Neural progenitor cell (in vitro differentiated cells): ENCODE measurements around the gene GATA2. TPM values are rescaled to one million over a fixed set of nuclear protein-coding genes. Genes with fewer than 3 reads are reported as not detected.

Source experiments
- DNase-seq: peaks from one replicate; pipeline ENCODE4 v3.0.0-alpha.2; 2016; ENCODE audit warnings: low spot score
- H2AFZ ChIP-seq: fragments of 200-600 bp; sonication (generic); replicated peaks from 2 replicates; pipeline ENCODE4 v1.6.1; 2016; ENCODE audit warnings: antibody characterized with exemption
- H3F3A ChIP-seq: fragments of 200-600 bp; sonication (generic); 2 replicates; pipeline ENCODE4 v1.6.1; 2016; ENCODE audit warnings: antibody characterized with exemption, low read depth
- H3K27ac ChIP-seq: fragments of 200-600 bp; sonication (generic); 2 replicates; pipeline ENCODE4 v1.5.1; 2016; ENCODE audit warnings: mild to moderate bottlenecking
- H3K27me3 ChIP-seq: fragments of 200-600 bp; sonication (generic); 2 replicates; pipeline ENCODE4 v1.6.1; 2016; ENCODE audit warnings: mild to moderate bottlenecking, moderate library complexity
- H3K36me3 ChIP-seq: fragments of 200-600 bp; sonication (generic); 2 replicates; pipeline ENCODE4 v1.5.1; 2016
- H3K4me1 ChIP-seq: fragments of 200-600 bp; sonication (generic); 2 replicates; pipeline ENCODE4 v1.6.1; 2016; ENCODE audit warnings: mixed run types
- H3K4me2 ChIP-seq: fragments of 200-600 bp; sonication (generic); 2 replicates; pipeline ENCODE4 v1.6.1; 2016
- H3K4me3 ChIP-seq: fragments of 200-600 bp; sonication (generic); 2 replicates; pipeline ENCODE4 v1.5.1; 2016
- H3K79me2 ChIP-seq: fragments of 200-600 bp; sonication (generic); 2 replicates; pipeline ENCODE4 v1.6.1; 2016; ENCODE audit warnings: low read depth
- H3K9ac ChIP-seq: fragments of 200-600 bp; sonication (generic); 2 replicates; pipeline ENCODE4 v1.6.1; 2016
- H3K9me3 ChIP-seq: fragments of 200-600 bp; sonication (generic); 2 replicates; pipeline ENCODE4 v1.5.1; 2016; ENCODE audit warnings: low read depth
- H4K20me1 ChIP-seq: fragments of 200-600 bp; sonication (generic); 2 replicates; pipeline ENCODE4 v1.6.1; 2016; ENCODE audit warnings: low read depth
- H3K27ac Mint-ChIP-seq: 3 replicates; pipeline ENCODE4 v1.8.0; 2021; ENCODE audit warnings: mixed read lengths
- H3K27me3 Mint-ChIP-seq: 2 replicates; pipeline ENCODE4 v1.8.0; 2022; ENCODE audit warnings: low read depth, mild to moderate bottlenecking, inconsistent platforms, moderate library complexity, mixed read lengths; ENCODE audit not compliant: insufficient read depth
- H3K36me3 Mint-ChIP-seq: 3 replicates; pipeline ENCODE4 v1.8.0; 2021; ENCODE audit warnings: mixed read lengths
- H3K4me1 Mint-ChIP-seq: 3 replicates; pipeline ENCODE4 v1.8.0; 2021; ENCODE audit warnings: mixed read lengths
- H3K4me3 Mint-ChIP-seq: 3 replicates; pipeline ENCODE4 v1.8.0; 2021; ENCODE audit warnings: mild to moderate bottlenecking, moderate library complexity, mixed read lengths
- H3K9me3 Mint-ChIP-seq: 3 replicates; pipeline ENCODE4 v1.8.0; 2020; ENCODE audit warnings: mixed read lengths
- EZH2 ChIP-seq: fragments of 200-600 bp; sonication (generic); IDR thresholded peaks from 2 replicates; pipeline ENCODE4 v1.6.1; 2017; ENCODE audit warnings: antibody characterized with exemption, mild to moderate bottlenecking, moderate library complexity
- EZH2phosphoT487 ChIP-seq: fragments of 200-600 bp; sonication (generic); IDR thresholded peaks from 2 replicates; pipeline ENCODE4 v1.6.1; 2017; ENCODE audit warnings: antibody characterized with exemption
- total RNA-seq: library from RNA; depleted of rRNA; stranded (reverse); fragments of >200 nt; gene quantifications from 2 replicates; pipeline ENCODE4 v1.2.3, GENCODE V29; 2015; ENCODE audit warnings: low replicate concordance
- TF ChIP-seq, protein P1 (sequence below): fragments of 200-600 bp; sonication (generic); IDR thresholded peaks from 2 replicates; pipeline ENCODE4 v1.5.1; 2017; ENCODE audit warnings: antibody characterized with exemption, mild to moderate bottlenecking

GATA2 gene
- total RNA-seq, 1 donor from 2014 or later = not detected

DNA sequence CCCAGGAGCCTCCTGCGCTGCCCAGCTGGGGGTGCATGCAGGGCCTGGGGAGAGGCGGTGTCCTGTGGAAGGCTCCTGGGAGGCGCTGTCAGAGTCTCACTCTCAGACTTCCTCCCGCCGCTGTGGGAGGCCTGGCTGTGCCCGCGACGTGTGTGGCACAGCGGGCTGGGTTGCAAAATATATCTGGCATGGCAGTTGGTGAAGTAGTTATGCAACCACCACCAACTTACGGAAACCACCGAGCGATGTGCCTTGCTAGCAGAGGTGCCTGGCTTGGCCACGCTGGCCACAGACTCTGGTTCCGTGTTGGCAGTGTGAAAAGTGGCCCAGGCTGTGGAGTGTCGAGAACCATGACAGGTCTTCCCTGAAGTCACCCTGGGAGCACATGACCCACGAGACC is 30.6 kb upstream of the GATA2 start:
- Histone ChIP-seq H3K27me3 (peaks cover 63% of the 10 kb centered on the region), H3K36me3 (no peaks in the 10 kb centered on the region), H3K9me3 (no peaks in the 10 kb centered on the region), H3K4me3 (no peak overlapping the region), H3K79me2 (no peaks in the 10 kb centered on the region), H3K4me1 (no peaks in the 10 kb centered on the region), H3K9ac (no peak overlapping the region), H3K27ac (no peak overlapping the region), H2AFZ (no peak overlapping the region), H3K4me2 (no peak overlapping the region), H4K20me1 (no peaks in the 10 kb centered on the region), H3F3A (no peaks in the 10 kb centered on the region)
- Mint-ChIP-seq H3K4me3 (no peak overlapping the region), H3K36me3 (no peaks in the 10 kb centered on the region), H3K9me3 (no peaks in the 10 kb centered on the region), H3K27ac (no peak overlapping the region), H3K27me3 (peaks cover 9% of the 10 kb centered on the region), H3K4me1 (no peaks in the 10 kb centered on the region)
- DNase-seq = no peak
- TF ChIP-seq EZH2phosphoT487 = no peak
- TF ChIP-seq EZH2 = no peak
- TF ChIP-seq, protein P1, sequence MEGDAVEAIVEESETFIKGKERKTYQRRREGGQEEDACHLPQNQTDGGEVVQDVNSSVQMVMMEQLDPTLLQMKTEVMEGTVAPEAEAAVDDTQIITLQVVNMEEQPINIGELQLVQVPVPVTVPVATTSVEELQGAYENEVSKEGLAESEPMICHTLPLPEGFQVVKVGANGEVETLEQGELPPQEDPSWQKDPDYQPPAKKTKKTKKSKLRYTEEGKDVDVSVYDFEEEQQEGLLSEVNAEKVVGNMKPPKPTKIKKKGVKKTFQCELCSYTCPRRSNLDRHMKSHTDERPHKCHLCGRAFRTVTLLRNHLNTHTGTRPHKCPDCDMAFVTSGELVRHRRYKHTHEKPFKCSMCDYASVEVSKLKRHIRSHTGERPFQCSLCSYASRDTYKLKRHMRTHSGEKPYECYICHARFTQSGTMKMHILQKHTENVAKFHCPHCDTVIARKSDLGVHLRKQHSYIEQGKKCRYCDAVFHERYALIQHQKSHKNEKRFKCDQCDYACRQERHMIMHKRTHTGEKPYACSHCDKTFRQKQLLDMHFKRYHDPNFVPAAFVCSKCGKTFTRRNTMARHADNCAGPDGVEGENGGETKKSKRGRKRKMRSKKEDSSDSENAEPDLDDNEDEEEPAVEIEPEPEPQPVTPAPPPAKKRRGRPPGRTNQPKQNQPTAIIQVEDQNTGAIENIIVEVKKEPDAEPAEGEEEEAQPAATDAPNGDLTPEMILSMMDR = no peak

- Histone ChIP-seq H3K4me1 (no peaks in the 10 kb centered on the region), H3K4me3 (no peak overlapping the region), H3K27ac (no peak overlapping the region), H3K9ac (no peak overlapping the region), H3K79me2 (no peaks in the 10 kb centered on the region), H4K20me1 (no peaks in the 10 kb centered on the region), H3F3A (no peaks in the 10 kb centered on the region), H3K36me3 (no peaks in the 10 kb centered on the region), H3K9me3 (no peaks in the 10 kb centered on the region), H2AFZ (no peak overlapping the region), H3K27me3 (peaks cover 58% of the 10 kb centered on the region), H3K4me2 (no peak overlapping the region)
- Mint-ChIP-seq H3K36me3 (no peaks in the 10 kb centered on the region), H3K9me3 (no peaks in the 10 kb centered on the region), H3K4me3 (no peak overlapping the region), H3K4me1 (no peaks in the 10 kb centered on the region), H3K27ac (no peak overlapping the region), H3K27me3 (peaks cover 14% of the 10 kb centered on the region)
- TF ChIP-seq EZH2 = no peak
- no peak for TF ChIP-seq EZH2phosphoT487
- TF ChIP-seq, protein P1 = no peak
- DNase-seq = no peak
Observed at GRCh38 chr3:128521715-128522114, 28.7 kb upstream of the GATA2 start.

- H3K27me3 Mint-ChIP-seq = peaks cover 14% of the 10 kb centered on the region
Observed at GRCh38 chr3:128518587-128519490, 25.8 kb upstream of the GATA2 start.

More at GRCh38 chr3:128518587-128519490, 25.8 kb upstream of the GATA2 start:
- H3K36me3 Mint-ChIP-seq = no peaks in the 10 kb centered on the region
- Histone ChIP-seq H3K9me3 (no peaks in the 10 kb centered on the region), H4K20me1 (no peaks in the 10 kb centered on the region), H2AFZ (no peak overlapping the region), H3F3A (no peaks in the 10 kb centered on the region), H3K9ac (no peak overlapping the region), H3K79me2 (no peaks in the 10 kb centered on the region), H3K36me3 (no peaks in the 10 kb centered on the region), H3K4me3 (no peak overlapping the region), H3K27ac (no peak overlapping the region), H3K4me1 (no peaks in the 10 kb centered on the region), H3K4me2 (no peak overlapping the region), H3K27me3 (peaks cover 51% of the 10 kb centered on the region)
- H3K4me1 Mint-ChIP-seq = no peaks in the 10 kb centered on the region
- no peak overlapping the region for H3K27ac Mint-ChIP-seq
- no peak for TF ChIP-seq EZH2
- TF ChIP-seq, protein P1 = no peak
- DNase-seq = no peak
- H3K9me3 Mint-ChIP-seq = peaks cover 10% of the 10 kb centered on the region
- H3K4me3 Mint-ChIP-seq = no peak overlapping the region
